Measurements from ENCODE around the gene RPL10A.
A peak's percentile ranks its signal among the peaks of the same experiment; 100 is the strongest.

RPL10A gene

DNA sequence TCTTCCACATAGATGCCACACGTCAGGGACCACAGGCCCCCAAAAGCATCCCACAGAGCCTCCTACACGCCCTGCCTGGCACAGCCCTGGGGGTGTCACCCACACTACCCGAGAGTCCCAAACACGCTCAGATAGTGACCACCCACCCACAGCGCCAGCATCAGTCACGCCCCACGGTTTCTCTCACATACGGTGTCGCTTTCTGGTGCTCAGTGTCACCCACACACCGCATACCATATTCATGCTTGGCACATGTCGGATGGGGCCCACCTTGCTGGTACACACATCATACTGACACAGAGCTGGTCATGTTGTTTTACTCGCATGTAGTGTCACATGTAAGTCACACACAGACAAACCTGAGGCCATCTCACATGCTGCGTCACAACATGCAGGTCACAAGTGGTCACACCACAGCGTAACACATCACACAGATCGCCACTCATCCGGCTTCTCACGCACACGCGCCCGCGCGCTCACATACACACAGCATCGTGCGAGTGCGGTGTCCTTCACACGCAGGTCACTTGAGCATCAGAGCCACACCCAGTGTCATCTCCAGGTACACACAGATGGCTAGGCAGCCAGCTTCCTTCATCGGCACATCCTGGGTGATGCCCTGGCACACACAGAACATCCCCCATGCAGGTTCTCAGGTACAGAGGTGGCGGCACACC is 25.2 kb downstream of the RPL10A start:
- DNase-seq: no peak

DNA sequence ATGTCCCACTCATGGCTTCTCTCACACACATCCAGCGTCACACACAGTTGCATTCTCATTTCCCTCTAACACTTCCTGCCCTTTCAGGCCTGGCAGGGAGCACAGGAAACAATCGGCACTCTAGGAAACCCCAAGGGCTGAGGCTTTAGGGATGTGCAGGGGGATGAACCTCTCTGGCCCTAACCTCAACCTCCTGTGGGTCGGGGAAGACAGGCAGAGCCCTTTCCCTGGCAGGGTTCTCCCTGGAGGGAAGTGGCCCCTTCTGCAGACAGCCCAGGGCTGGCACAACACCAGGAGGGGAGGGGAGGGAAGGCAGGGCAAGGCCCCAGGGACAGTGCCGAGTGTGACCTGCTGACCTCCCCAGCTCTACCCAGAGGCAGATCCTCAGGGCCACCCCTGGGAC is 26.0 kb downstream of the RPL10A start:
- DNase-seq: peak; percentile 83

DNA sequence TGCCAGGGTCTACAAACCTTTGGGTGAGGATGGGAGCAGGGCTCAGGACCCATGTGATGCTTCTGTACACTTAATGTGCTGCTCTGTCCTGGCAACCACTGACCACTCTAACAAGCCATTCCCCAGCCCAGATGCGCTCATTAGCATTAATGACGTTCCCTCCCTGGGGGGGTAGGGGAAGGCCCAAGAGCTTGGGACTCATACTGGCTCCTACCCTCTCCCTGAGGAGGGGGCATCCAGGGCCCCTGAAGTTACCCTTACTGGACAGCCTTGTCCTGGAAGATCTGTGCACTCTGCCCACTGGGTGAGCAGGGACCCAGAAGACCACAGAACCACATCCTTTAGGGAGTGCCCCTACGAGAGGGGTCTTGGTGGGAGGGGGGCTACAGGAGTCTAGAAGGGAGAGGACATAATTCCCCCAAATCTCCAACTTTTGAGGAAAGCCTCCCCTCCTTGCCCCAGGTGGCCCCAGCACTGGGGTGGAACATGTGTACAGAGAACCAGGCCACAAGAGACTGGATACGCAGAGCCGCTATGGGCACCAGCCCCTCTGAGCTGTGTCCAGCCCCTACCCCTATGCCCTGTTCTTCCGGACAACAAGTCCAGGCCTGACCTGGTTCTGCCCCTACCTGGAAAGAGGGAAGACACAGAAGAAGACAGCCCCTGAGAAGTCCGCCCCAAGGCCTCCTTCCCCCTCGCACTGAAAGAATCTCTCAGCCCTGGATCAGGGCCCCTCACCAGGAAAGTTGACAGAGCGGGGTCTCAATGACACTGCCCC is 27.2 kb downstream of the RPL10A start:
- no peak for DNase-seq

DNA sequence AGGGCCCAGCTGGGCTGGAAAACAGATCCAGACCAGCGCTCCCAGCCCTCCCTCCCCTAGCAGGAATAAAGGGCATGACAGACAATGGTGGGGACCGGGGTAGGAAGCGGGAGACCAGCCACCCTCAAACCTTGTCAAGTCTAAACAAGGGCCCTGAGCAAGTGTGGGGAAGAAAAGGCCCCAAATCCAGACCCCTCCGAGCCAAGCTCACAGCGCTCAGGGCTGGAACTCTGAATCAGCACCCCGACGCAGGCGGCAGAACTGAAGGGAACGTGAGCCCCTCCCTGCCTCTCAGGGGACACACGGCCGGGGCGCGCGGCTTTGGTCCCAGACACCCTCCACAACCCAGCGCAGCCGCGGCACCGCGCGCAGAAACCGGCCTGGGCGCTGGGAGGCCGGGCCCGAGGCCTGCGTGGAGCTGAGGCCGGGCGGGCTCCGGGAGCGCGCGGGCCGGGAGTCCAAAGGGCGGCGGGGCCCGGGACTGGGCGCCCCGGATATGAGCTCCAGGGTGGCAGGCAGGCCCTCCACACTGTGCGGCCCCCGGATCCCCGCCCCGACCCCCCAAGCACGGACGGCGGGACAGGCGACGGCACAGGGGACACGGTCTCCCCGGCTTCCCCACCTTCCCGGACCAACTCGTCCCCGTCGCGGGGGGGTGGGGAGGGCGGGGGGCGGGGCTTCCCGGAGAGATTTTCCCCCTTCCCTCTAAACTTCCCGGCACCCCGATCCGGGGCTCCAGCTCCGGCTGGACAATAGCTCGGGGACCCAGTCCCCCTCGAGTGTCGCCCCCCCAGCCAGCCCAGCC is 28.0 kb downstream of the RPL10A start:
- no peak for DNase-seq

DNA sequence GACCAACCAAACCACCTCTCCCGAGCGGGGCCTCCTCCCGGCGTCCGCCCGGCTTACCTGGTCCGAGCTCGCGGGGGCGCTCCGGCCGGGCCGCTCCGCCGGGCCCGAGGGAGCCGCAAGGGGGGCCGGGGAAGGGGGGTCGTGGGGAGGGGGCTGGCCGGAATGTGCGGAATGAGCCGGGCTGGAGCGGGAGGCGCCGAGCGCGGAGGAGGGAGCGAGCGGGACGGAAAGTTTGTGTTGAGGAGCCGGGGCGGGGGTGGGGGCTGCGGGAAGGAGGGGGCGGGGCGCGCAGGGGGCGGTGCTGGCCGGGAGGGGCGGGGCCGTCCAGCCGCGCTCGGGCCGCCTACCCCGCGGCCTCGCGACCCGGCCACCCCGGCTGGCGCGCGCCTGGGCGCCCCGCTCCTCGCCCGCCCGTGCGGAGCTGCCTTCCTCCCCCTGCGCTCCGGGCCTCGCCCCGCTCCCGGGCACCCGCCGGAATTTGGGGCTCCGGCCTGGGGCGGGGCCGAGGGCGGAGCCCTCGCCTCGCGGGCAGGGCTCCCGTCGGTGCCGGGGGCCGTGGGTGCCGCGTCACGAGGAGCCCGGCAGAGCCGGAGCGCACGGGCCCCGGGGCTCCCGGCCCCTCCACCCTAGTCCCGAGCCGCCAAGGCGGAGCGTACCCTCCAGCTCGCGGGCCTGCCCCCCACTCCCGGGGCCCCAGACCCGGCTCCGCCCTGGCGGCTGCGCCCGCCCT is 28.8 kb downstream of the RPL10A start, which contains the start of gene TEAD3:
Gene TEAD3, minus strand, starts transcription at position 239 of the 730 bp plus-strand sequence.
- DNase-seq: no peak

DNA sequence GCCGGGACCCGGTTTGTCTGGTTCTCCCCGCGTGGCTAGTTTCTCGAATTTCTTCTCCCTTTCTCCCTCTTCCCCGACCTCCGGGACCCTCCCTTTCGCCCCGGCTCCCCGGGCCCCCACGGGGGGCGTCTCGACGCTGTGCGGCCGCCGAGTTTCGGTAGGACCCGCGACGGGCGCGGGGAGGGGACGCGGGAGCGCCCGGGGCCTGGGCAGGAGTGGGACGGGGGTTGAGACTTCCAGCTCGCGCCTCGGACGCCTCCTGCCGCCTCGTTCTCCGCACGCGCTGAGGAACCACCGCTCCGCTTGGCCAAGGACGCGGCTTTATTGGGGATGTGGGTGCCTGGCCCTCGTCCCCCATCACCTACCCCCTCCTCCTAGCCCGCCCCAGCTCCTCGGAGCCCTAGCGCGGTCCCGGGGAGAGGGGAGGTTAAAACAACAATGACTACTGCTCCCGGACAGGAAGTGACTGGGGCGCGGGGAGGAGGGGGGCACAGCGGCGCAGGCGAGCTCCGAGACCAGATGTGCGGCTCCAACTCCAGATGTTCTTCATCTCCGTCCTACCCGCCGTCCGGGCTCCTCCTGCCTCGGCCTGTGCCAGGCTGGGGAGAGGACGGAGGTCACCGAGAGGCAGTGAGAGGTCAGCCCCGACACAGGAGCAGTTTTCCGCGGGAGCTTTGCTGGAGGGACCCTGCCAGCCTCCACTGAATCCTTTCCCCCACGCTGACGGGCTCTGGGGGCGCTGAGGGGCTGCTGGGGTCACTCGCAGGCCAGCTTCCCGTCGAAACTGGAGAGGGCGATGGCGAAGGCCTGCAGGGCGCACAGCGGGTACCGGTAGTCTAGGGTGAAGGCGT is 29.6 kb downstream of the RPL10A start:
- no peak for DNase-seq

DNA sequence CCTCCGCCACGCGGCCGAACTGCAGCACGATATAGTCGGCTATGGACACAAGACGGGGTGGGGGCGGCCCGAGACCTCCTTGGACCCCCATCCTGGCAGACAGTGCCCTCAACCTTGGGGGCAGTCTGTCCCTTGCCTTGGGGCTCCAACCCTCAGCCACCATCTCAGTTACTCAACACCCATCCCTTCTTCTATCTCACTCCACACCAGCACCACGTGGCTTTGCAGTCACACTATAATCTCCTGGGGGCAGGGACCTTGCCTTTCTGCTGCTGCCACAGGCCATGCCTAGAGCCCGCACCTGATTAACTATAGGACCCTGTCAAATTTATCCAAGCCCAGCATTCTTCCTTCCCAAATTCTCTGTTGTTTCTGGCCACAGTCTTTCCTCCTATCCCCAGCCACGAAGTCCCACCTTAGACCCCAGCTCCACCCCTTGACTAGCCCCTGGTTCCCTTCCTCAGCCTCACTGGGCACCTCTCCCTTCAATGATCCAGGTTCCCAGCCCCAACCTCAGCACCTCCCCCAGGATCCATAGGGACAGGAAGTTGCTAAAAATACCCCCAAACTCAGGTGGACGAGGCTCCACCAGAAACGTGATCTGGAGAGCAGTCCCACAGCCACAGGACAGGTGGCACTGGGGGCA is 30.3 kb downstream of the RPL10A start:
- no peak for DNase-seq

DNA sequence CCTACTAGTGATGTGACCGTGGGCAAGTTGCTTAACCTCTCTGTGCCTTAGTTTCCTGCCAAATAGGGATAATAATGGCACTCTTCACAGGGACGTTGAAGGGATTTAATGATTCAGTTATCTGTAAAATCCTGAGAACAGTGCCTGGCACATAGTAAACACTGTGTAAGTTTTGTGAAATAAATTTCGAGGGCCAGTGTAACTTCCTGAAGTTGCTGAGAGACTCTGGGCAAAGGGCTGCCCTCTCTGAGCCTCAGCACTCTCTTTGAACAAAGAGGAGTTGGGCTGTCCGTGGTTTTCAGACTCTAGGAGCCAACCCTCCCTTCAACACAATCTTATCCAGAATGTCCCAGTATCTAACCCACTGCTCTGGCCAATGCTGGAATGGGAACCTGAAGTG is 31.2 kb downstream of the RPL10A start:
- DNase-seq: no peak

DNA sequence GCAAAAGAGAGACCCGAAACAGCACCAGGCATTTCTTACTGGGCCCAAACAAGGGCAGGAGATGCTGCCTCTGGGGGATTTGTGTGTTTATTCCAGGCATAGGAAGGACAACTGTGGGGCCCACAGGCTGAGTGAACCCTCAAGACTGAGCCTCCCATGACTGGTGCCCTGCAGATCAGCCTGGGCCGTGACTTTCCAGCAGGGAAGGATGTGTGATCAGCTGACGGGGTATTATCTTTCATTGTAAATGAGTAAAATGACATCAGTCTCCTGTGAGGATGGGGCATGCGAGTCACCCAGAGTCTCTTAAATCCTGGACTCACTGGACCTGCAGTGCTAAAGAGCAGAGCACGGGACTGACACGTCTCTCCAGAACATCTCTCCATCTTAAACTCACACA is 32.6 kb downstream of the RPL10A start:
- DNase-seq: no peak

DNA sequence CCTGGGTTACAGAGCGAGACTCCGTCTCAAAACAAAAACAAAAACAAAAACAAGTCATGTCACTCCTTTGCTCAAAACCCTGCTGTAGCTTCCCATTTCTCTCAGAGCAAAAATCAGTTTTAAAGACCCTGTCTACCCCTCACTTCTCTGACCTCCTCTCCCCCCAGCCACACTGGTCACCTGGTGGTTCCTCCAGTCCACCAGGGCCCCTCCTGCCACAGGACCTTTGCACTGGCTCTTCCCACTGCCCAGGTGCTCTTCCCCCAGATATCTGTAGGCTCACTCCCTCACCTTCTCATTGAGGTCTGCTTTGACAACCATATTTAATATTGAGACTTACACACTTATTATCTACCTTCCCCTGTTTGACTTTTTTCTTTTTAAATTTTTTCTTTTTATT is 33.6 kb downstream of the RPL10A start:
- no peak for DNase-seq

DNA sequence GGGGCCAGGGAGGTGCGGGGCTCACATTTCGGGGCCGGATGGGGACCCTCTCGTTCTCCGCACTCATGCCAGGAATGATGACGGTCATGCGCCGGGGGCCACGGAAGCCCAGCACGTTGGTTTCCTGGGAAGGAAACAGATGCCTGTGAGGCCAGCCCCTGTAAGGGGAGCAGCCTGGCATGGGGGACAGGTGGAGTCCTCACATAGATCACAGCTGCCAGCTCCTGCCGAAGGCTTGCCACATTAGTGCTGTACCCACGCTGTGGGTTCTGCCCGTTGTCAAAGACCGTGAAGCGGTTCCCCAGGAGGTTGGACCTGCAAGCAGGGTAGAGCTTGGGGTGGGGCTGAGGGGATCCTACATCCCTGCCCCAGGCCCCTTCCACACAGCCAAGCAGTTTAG is 35.3 kb downstream of the RPL10A start:
- DNase-seq: no peak

DNA sequence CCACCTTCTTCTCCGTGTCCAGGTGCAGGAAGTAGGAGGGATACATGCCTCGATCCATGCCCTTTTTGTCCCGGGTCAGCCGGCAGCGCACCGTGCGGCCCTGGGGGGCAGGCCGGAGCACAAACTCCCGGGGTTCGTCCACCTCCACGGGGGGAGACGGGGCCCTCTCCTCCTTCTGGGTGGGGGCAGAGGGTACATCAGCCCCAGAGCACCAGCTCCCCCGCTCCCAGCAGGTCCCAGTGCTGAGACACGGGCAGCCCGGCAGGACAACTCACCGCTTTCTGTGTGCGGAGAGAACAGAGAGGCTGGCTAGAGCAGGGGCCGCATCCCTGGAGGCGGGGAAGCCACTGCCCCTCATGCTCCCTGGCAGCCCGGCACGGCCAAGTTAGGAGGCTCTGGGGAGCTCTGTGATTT is 37.8 kb downstream of the RPL10A start:
- DNase-seq: no peak

DNA sequence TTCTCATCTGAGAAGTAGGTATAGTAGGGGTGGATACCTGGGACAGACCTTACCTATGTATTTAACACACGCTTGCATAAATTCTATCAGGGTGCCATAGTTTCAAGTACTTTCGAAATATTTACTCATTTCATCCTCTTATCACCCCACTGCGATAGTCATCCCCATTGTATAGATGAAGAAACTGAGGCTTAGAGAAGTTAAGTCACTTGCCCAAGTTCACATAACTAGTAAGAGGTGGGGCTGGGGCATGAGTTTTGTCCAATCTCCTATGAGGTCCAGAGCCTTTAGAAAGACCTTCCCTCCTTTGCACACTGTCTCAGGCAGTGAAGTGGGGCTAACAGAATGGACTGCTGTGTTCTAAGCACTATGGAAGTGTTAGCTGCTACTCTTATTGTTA is 38.3 kb downstream of the RPL10A start:
- DNase-seq: no peak

DNA sequence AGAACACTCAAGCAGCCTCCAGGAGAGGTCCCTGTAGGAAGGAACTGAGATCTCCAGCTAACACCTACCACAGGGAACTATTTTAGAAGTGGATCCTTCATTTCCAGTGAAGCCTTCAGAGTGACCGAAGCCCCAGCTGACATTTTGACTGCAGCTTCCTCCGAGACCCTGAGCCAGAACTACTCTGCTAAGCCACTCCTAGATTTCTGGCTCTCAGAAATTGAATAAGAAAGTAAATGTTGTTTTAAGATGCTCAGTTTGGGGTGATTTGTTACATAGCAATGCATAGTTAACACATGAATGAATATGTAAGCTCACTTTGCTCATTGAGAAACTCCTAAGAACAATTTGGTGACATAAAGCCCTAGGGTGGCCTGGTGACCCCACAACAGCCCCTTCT is 39.0 kb downstream of the RPL10A start:
- no peak for DNase-seq

DNA sequence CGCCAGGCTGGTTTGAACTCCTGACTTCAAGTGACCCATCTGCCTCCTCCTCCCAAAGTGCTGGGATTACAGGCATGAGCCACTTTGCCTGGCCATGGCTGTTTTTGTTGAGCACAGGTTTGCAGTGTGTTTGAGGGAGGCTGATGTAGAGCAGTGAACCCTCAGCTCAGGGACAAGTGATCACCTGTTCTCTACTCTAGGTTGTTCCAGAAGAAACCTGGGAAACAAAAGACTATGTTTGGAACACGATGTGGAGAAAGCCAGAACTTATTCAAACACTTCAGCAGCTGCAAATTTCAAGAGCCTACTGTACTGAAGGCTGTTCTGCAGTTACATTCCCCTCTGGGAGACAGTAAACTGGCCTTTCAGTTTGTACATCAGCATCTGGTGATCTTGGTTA is 39.8 kb downstream of the RPL10A start:
- no peak for DNase-seq

DNA sequence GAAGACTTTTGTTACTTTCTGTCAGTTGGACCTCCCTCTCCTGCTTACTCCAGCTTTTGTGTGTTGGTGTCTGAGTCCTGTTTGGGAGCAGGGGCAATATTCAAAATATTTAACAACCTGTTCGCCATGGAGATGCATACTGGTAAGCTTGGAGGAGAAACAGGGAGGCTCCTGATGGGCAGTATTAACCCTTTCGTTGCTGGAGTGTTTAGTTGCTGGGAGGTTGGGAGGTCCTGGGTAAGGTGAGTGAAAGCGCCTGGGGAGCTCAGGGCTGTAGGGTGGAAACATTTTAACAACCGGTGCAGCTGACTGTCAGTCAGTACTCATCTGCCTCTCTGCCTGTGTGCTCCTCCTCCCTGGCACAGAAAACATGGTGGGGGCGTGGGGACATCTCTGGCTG is 40.3 kb downstream of the RPL10A start:
- no peak for DNase-seq

DNA sequence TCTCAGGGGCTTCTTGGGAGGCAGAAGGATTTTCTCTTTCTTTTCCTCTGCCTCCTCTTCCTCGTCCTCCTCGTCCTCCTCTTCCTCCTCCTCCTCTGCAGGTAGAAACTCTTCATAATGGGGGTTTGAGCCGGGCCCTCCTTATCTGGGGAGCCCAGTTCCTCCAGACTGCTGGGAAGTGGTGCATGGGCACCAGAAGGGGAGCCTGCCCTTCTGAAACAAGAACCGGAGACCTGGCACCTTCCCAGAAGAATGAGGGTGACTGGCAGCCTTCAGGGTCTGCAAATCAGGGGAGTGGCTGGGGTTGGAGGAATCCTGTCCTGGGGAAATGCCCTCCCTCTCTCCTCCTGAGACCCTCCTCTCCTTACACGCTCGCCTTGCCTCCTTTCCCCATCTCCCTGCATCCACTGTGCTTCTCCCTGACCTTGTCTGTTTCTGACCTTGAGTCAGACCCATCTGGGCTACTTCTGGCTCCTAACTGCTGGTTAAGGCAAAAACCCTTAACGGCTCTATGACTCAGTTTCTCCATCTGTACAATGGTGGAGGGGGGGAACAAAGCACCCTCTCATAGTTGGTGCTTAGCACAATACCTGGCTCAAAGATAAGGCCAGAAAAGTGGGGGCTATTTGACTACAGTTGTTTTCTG is 42.8 kb downstream of the RPL10A start:
- no peak for DNase-seq

DNA sequence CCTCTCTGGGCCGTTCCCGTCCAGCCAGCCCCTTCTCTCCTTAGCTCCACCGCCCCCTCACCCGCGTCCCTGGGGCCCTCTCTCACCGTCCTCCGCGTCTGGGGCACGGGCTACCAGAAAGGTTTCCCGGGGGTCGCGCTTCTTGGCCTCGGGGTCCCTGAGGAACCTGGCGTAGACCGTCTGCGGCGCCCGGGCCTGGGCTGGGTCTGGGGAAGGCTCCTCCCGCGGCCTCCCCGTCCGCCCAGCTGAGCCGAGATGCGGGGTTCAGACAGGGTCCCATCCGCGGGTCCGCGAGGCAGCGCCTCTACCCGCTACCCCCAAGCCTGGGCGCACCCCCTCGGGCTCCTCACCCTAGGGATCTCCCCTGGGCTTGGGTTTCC is 43.4 kb downstream of the RPL10A start:
- no peak for DNase-seq

DNA sequence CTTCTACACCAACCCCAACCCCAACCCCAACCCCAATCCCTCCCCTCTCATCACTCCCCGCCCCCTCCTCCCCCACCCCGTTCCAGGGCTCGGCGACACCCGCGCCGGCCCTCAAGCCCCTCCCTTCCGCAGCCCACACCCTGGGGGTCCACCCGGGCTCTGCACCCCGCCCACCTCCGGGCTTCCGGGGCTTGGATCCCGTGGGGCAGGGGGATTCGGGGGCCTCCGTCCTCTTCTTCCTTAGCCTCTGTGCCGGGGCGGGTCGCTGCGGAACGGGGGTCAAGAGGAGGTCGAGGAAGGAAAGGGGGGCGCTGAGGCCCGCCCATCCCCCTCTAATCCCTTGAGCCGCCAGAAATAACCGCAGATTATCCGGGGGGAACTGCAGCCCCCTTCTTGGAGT is 43.8 kb downstream of the RPL10A start:
- no peak for DNase-seq

DNA sequence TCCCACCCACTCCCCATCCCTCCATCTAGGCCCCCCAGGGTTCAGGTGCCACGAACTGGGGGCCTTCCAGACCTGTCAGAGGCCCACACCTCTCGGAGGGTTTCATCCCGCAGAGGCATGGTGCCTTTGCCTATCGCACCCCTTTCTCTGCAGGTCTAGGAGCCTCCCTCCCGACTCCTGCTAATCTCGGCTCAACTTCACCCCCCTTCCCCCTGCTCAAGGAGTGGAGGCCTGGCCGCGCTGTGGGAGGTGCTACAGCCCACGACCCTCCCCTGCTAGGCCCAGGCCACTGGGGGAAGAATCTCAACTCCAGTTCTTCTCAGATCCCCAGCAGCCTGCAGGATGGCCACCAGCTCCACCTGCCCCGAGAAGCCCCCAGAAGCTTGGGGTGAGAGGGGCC is 44.5 kb downstream of the RPL10A start, which contains the start of gene TULP1:
Gene TULP1, minus strand, starts transcription at position 157 of the 400 bp plus-strand sequence. Its CDS starts 38 bp downstream, at position 119.
- DNase-seq: no peak

DNA sequence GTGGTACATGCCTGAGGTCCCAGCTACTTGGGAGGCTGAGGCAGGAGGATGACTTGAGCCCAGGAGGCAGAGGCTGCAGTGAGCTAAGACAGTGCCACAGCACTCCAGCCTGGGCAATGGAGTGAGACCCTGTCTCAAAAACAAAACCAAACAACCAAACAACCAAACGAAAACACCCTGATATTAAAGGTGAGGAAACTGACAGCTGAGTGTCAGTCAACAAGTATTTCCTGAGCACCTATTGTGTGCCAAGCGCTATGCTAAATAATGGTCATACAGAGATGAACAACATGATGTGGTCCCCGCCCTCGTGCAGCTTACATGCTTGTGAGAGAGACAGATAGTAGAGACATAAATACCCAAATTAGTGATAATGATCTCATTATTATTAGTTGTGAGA is 46.4 kb downstream of the RPL10A start:
- no peak for DNase-seq

Measured in GDM1 (cell line).